GM18520 (cell line): ENCODE data around the gene TWSG1.
"Not testable (repeated sequence)": the region's sequence is repeated elsewhere in the genome, so short reads cannot be mapped to it uniquely, and the experiment has no call there.

Source experiments
- ATAC-seq: cut with Tn5 transposase; IDR thresholded peaks from one replicate; pipeline ENCODE4 v1.9.1; 2021; ENCODE audit not compliant: unreplicated experiment

TWSG1 gene

DNA sequence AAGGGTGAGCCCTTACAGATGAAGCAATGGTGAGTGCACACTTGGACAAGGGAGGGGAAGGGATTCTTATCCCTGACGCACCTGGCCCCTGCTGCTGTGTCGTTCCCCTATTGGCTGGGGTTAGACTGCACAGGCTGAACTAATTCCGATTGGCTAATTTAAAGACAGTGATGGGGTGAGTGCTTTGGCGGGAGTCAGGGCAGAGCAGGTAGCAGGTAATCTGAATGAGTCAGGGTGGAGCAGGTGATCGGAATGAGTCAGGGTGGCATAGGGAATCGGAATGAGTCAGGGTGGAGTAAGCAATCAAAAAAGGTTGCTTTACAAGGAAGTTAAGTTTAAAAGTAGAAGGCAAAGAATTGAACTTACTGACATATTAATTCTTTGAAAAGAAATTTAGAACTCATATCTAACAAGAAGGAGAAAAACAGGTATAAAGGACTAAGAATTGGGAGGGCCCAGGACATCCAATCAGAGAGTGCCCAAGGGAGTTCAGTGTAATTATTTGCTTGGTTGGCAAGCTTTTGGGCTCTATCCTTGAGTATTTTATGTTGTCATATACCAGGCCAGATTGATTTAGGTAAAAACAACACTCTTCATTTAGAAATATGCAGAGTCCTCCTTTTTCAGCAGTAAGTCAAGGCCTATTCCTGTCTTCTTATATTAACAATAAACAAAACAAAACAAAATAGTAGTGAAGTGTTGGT lies 88.4 kb downstream of the TWSG1 start:
- ATAC-seq = no peak

DNA sequence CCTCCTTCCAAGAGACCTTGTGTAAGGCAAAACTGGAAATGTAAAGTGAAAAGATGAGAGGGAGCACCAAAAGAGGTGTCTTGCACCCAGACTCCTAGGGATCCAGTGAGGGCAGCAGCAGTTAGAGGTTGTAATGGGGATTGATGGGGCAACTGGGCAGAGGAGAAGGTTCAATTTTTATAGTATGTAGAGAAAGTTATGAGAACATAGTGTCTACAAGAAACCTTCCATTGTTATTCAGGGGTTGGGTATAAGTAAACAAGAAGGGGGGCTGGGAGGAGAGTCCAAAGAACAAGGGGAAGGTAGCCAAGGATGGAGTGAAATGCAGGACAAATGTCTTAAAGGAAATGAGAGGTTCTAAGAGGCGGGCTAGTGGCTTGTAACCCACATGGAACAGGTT lies 89.1 kb downstream of the TWSG1 start:
- ATAC-seq = not testable (repeated sequence)

- not testable (repeated sequence) for ATAC-seq
Measured at GRCh38 chr18:9424235-9424634, 89.7 kb downstream of the TWSG1 start.

GRCh38 chr18:9426753-9427152 lies 92.2 kb downstream of the TWSG1 start:
- ATAC-seq = no peak

DNA sequence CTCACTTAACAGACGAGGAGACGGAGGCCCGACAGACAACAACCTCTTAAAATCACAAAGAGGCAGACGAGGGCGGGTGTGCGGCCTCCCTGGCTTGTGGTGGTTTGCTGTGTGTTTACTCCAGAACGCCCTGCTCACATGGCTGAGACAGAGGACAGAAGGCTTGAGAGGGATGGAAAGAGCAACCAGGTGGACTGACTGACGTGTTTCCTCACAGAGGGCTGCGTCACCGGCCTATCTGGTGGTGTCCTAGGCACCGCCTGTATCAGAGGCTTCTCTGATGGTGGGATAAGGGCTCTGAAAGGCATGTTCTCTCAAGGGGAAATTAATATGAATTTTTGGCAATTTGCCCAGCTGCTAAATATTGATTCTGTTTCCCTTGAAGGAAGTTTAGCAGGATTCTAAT lies 93.7 kb downstream of the TWSG1 start:
- ATAC-seq = no peak

DNA sequence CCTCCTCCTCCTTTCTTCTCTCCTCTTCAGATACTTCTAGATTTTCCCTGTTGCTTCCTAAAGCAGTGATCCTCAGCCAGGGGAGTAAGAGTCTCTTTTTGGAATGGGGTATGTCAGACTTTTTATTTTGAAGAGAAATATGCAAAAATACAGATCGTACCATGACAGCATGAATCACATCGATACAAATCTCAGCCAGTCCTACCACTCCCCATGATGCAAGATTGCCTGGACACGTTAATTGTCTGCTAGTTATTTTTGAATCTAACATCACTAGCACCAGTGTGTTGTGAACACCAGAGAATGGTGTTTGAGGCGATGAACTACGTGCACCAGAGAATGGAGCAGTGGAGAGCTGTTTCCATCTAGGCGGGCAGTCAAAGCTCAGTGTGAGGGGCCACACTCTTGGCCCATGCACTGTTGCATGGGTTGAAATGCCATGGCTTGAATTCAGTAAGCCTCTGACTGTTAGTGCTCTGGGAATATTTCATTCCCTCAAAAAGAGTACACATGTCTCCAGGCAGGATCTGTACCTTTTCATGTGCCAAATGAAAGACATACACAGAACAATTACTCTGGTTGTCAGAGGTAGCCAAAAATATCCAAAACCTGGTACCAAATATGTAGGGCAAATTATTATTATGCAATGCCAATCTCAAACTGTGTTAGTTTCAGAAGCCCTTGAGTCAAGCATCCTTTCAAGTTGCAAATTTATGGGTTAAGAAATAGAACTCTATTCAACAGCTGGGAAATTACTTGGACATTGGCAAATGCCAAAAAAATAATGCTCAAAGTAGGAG lies 94.5 kb downstream of the TWSG1 start:
- ATAC-seq = no peak

DNA sequence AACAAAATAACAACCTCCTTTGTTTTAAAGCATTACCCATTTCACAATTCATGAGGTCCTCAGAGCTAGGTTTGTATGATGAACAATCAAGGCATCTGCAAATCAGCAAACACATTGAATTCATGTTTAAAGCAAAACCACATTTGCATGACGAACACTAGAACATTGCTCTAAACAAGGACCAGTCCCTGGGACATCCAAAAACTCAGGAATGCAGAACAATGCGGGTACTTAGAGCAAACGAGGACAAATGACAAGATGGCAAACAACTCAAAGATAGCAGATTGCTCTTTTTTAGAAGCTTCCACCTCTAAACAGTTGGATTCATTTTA lies 95.1 kb downstream of the TWSG1 start:
- ATAC-seq = no peak

- not testable (repeated sequence) for ATAC-seq
Measured at GRCh38 chr18:9430315-9430714, 95.7 kb downstream of the TWSG1 start.

- no peak for ATAC-seq
Measured at GRCh38 chr18:9431296-9431695, 96.7 kb downstream of the TWSG1 start.

DNA sequence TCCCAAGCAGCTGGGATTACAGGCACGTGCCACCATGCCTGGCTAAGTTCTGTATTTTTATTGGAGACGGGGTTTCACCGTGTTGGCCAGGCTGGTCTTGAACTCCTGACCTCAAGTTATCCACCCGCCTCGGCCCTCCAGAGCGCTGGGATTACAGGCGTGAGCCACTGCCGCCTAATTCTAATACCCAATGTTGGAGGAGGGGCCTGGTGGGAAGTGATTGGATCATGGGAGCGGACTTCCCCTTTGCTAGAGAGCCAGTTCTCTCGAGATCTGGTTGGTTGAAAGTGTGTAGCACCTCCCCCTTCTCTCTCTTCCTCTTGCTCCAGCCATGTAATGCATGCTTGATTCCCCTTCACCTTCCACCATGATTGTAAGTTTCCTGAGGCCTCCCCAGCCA lies 98.5 kb downstream of the TWSG1 start:
- not testable (repeated sequence) for ATAC-seq

- no peak for ATAC-seq
Measured at GRCh38 chr18:9433671-9434121, 99.1 kb downstream of the TWSG1 start.

- no peak for ATAC-seq
Measured at GRCh38 chr18:9434122-9434701, 99.6 kb downstream of the TWSG1 start.

GRCh38 chr18:9435041-9435440 lies 100.5 kb downstream of the TWSG1 start:
- no peak for ATAC-seq

DNA sequence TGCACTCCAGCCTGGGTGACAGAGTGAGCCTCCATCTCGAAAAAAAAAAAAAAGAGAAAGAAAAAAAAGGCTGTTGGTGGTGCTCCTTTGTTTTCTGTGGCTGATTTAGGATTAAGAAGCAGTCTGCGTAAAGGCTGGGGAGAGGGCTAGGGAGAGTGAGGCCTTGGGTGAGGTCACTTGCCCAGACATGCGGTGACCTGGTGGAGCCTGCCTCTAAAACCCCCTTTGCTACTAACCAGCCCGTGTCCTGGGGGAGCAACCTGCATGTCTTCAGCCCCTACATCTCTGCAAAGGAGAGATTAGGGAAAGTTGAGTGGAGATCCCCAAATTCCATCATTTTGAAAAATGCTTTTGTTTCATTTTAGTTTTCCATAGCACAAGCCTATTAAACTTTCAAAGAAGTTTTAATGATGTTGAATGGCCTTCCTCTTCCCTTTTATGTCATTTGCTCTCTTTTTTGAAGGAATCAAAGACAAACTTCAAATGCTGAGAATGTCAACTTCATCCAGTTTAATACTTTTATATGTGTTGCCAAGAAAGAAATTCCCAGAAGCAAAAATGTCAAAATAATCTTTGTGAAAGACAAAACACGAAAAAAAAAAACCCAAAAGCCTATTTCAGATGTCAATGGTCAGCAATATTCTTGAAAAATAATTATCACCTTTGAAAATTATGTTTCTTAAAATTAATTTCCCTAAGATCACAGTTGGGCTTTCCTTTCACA lies 101.8 kb downstream of the TWSG1 start:
- no peak for ATAC-seq

- no peak for ATAC-seq
Measured at GRCh38 chr18:9437021-9437437, 102.5 kb downstream of the TWSG1 start.

DNA sequence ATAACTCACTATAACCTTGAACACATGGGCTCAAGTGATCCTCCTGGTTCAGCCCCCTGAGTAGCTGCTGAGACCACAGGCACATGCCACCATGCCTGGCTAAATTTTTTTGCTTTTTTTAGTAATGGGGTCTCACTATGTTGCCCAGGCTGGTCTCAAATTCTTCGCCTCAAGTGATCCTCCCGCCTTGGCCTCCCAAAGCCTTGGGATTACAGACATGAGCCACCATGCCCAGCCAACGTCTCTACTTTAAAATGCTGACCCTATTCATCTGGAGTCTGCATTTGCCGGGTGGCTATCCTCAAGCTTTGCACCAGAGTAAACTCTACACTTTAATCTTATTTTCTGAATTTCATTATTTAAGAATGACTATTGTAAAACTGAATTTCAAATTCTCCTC lies 103.1 kb downstream of the TWSG1 start:
- no peak for ATAC-seq

DNA sequence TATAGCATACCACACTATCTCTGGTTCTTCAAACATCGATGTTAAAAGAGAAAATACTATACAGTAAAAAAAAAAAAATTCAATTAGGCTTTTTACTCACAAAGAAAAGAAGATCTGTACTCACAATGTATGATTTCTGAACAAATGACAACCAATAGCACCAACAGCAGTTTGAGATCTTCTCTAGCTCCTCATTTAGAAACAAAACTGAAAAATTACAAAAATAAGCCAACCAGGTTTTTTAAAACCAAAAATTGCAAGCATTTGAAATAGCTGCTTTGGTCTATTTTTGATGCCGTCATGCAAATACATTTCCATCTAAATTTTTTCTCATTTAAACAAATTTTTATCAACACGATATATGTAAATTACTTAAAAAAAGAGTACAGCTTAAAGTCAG lies 106.5 kb downstream of the TWSG1 start:
- no peak for ATAC-seq

DNA sequence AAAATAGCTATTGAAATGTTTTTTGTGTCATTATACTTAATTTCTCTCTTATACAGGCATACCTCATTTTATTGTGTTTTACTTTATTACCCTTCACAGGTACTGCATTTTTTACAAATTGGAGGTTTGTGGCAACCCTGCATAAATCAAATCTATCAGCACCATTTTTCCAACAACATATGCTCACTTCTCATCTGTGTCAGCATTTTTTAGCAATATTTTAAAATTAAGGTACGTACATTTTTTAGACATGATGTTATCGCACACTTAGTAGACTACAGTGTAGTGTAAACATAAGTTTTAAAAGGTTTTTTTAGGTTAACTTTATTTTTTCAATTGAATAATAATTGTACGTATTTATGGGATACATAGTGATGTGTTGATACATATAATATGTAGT lies 110.0 kb downstream of the TWSG1 start:
- ATAC-seq = no peak

- ATAC-seq = no peak
Measured at GRCh38 chr18:9446839-9447238, 112.3 kb downstream of the TWSG1 start.

DNA sequence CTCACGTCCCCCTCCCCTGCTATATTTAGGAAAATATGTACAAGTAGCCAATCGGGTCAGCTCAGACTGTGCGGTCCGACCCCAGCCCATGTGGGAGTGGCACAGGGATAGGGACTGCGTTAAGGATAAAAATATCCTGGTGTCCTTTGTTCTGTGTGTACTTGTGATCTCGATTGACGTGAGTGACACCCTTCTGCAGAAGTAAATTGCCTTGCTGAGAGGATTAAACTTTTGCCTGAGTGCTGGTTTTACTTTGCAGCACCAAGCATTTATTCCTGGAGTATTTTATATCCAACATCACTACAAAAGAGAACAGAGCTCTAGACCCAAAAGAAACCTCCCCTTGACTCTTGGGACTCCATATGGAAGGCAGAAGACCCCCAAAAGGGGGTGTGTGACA lies 112.8 kb downstream of the TWSG1 start:
- no peak for ATAC-seq

DNA sequence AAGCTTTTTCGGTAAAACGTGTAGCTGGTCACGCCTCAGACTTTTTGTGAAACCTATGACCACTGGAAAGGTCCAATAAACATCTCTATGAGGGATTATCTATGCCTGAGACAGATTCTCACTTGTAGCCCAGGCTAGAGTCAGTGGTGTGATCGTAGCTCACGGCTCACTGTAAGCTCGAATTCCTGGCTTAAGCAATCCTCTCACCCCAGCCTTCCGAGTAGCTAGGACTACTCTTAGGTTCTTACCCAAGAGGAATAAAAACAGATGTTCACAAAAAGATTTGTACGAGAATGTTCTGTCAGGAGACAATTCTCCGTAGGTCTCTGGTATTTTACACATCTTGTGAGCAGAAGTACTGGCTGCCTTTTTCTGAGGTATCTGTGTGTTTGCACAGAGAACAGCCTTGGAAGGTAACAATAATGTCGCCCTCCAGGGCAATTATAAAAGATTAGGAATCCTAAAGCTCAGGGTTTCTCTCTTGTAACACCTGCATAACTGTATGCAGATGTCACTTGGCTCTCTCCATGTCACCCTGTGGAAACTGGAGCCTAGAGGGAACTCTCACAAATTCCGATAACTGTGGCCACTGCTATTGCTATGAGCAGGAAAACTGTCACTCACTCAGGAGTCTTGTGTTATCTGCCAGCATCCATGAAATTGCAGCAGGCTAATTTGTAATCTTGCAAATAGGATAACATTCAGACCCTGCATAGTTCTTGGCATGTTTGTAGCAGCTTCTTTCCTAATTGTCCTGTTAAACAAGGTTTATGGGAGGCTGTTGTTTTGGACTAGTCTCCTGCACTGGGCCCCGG lies 115.2 kb downstream of the TWSG1 start:
- no peak for ATAC-seq
